Lower leg skin (tissue), 3 donors: ENCODE data around the gene PACRG.

Source experiments
- POLR2A ChIP-seq, 2 donors: fragments of 450-650 bp; IDR thresholded peaks; one replicate each; pipeline ENCODE4 v1.6.1; 2016 to 2017; ENCODE audit warnings: antibody characterized with exemption in 2 of 2, mild to moderate bottlenecking in 1 of 2, moderate library complexity in 1 of 2
- TF ChIP-seq, protein P1 (sequence below), 3 donors: fragments of 450-650 bp; IDR thresholded peaks; one replicate each; pipeline ENCODE4 v1.5.1; 2016; ENCODE audit warnings: antibody characterized with exemption in 3 of 3, mild to moderate bottlenecking in 3 of 3, moderate library complexity in 2 of 3

DNA sequence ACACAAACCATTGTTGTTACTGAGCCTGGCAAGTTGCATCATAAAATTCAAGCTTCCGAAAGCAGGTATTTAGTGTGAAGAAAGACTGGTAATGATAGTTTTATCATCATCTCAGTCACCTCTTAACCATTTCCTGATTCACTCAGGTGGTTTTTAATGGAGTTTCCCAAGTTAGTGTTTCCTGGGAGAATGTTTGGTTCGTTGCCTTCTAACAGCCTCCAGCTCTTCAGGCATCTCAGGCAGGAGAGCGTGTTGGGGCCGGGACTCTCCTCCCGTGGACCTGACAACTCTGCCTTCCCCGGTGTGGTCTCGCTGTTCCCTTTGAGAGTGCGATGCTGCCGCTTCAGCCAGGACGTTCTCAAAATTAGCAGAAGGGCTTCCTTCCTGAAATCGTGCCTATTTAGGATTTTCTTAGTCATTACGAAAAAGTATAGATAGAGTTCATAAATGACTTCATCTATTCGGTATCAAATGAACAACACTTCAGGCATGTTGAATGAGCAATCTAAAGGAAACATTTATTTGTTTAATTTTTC, 581.8 kb downstream of the PACRG start:
- TF ChIP-seq, protein P1, sequence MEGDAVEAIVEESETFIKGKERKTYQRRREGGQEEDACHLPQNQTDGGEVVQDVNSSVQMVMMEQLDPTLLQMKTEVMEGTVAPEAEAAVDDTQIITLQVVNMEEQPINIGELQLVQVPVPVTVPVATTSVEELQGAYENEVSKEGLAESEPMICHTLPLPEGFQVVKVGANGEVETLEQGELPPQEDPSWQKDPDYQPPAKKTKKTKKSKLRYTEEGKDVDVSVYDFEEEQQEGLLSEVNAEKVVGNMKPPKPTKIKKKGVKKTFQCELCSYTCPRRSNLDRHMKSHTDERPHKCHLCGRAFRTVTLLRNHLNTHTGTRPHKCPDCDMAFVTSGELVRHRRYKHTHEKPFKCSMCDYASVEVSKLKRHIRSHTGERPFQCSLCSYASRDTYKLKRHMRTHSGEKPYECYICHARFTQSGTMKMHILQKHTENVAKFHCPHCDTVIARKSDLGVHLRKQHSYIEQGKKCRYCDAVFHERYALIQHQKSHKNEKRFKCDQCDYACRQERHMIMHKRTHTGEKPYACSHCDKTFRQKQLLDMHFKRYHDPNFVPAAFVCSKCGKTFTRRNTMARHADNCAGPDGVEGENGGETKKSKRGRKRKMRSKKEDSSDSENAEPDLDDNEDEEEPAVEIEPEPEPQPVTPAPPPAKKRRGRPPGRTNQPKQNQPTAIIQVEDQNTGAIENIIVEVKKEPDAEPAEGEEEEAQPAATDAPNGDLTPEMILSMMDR (IDR thresholded peaks at IDR 0.05) = no peak
- no peak for TF ChIP-seq POLR2A (IDR thresholded peaks at IDR 0.05)
